Measurements from ENCODE around the gene SDF4. TPM values are rescaled to one million over a fixed set of nuclear protein-coding genes. Genes with fewer than 3 reads are reported as not detected.

SDF4 gene
- total and polyA plus RNA-seq, 2 of the 13 experiments (the other 11 are each of a cell fraction or from before 2014, with no cell fraction given), result 80.8 to 107 TPM

DNA sequence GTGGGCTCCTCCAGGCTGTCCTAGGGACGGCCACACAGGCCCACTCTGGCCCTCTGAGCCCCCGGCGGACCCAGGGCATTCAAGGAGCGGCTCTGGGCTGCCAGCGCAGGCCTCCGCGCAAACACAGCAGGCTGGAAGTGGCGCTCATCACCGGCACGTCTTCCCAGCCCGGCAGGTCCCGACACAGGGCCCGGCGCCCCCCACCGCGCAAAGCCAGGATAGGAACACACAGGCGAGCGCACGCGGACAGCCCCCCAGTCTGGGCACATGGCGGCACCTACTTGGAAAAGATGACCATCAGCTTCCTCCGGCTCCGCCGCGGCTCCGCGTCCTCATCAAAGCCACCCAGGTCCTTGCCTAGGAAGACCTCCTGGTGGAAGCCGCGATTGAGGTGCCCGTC is 3.6 kb downstream of the SDF4 start:
- FAIRE-seq (no peak), ATAC-seq (no peak), DNase-seq (ENCODE audit: low spot score) (no peak)
- no TSS peak for BruUV-seq (replicated peaks)
- intact Hi-C loops (cut with micrococcal nuclease; ENCODE audit: unreplicated experiment) (no loop called here), in situ Hi-C loops (cut with HindIII; ENCODE audit: extremely low pct_ligation_motif_present, low pct_unique_long_range_greater_than_20kb) (no loop called here)
- H3K4me3 ChIP-seq (replicated peaks in 1 of 3; ENCODE audit: insufficient read depth in 1 of 3, low read depth in 2 of 3, low read length in 3 of 3), result no peak overlapping the region
- H3K4me1 ChIP-seq (ENCODE audit: insufficient read depth, low read length), result peaks cover 24% of the 10 kb centered on the region
- H2AFZ ChIP-seq (ENCODE audit: low read length), result no peak overlapping the region
- H3K79me2 ChIP-seq (ENCODE audit: insufficient read depth, low read length), result peaks cover 53% of the 10 kb centered on the region
- H3K27me3 ChIP-seq (ENCODE audit: control insufficient read depth in 1 of 2, insufficient read depth in 2 of 2, low read length in 2 of 2), result no peaks in the 10 kb centered on the region; a peak in 1 of 5 replicates
- WGBS (ENCODE audit: low lambda C conversion rate), result 93% methylated on average over 14 of the region's 30 CpGs
- POLR2A ChIA-PET, result no interaction called here
- peak; percentile 48 for TF ChIP-seq RBFOX2 (IDR thresholded peaks at IDR 0.05; ENCODE audit: low read depth, low read length)
- TF ChIP-seq AGO2 (optimal IDR thresholded peaks at IDR 0.05; ENCODE audit: low read depth, low read length), result peak; percentile 62
- TF ChIP-seq ZNF225 (CRISPR knock-in tag; IDR thresholded peaks at IDR 0.05), result no peak
- TF ChIP-seq KAT7 (CRISPR knock-in tag; IDR thresholded peaks at IDR 0.05; ENCODE audit: borderline replicate concordance), result no peak
- no peak overlapping the region for H3K27ac ChIP-seq (ENCODE audit: extremely low read length, insufficient read depth, low read length)
- H4K20me1 ChIP-seq (ENCODE audit: insufficient read depth, low read length), result 0 out of 2 replicates have a peak, but pooled peaks cover 7% of the 10 kb centered on the region
- CTCF ChIA-PET (ENCODE audit: low intra/inter-chr PET ratio, low total read pairs), result no interaction called here
- H3K4me2 ChIP-seq (ENCODE audit: low read depth, low read length), result no peak overlapping the region
- H3K9me3 ChIP-seq (ENCODE audit: low read length), result no peaks in the 10 kb centered on the region
- H3K36me3 ChIP-seq (replicated peaks in 1 of 2; ENCODE audit: control insufficient read depth in 1 of 2, insufficient read depth in 2 of 2, low read length in 2 of 2), result peaks cover 19 to 47% of the 10 kb centered on the region in 2 experiments
- H3K9ac ChIP-seq (ENCODE audit: insufficient read depth, low read depth, low read length), result no peak overlapping the region

DNA sequence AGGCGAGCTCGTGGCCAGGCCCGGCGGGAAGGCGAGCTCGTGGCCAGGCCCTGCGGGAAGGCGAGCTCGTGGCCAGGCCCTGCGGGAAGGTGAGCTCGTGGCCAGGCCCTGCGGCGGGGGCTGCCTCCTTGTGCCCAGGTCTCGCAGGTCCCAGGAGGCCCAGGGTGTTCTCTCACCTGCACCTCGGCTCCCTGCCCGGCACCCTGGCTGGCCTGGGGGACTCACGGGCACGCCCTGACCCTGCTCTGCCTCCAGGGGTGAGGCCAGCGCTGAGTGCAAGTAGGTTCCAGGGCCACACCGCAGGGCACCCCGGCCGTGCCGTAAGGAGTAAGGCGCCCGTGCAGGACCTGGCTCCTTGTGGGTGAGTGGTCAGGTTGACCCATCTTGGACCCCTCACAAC is 4.4 kb downstream of the SDF4 start:
- Histone ChIP-seq H3K36me3 (replicated peaks in 1 of 2; ENCODE audit: control insufficient read depth in 1 of 2, insufficient read depth in 2 of 2, low read length in 2 of 2) (peaks cover 27 to 55% of the 10 kb centered on the region in 2 experiments), H3K79me2 (ENCODE audit: insufficient read depth, low read length) (peaks cover 49% of the 10 kb centered on the region), H3K9me3 (ENCODE audit: low read length) (no peaks in the 10 kb centered on the region), H2AFZ (ENCODE audit: low read length) (no peak overlapping the region), H3K27ac (ENCODE audit: extremely low read length, insufficient read depth, low read length) (no peak overlapping the region), H3K9ac (ENCODE audit: insufficient read depth, low read depth, low read length) (no peak overlapping the region), H4K20me1 (ENCODE audit: insufficient read depth, low read length) (0 out of 2 replicates have a peak, but pooled peaks cover 7% of the 10 kb centered on the region), H3K4me2 (ENCODE audit: low read depth, low read length) (no peak overlapping the region), H3K27me3 (ENCODE audit: control insufficient read depth in 1 of 2, insufficient read depth in 2 of 2, low read length in 2 of 2) (no peaks in the 10 kb centered on the region; a peak in 1 of 5 replicates), H3K4me1 (ENCODE audit: insufficient read depth, low read length) (peaks cover 16% of the 10 kb centered on the region), H3K4me3 (replicated peaks in 1 of 3; ENCODE audit: insufficient read depth in 1 of 3, low read depth in 2 of 3, low read length in 3 of 3) (no peak overlapping the region)
- FAIRE-seq, result no peak
- no TSS peak for BruUV-seq (replicated peaks)
- no peak for ATAC-seq
- TF ChIP-seq PCBP2 (optimal IDR thresholded peaks at IDR 0.05; ENCODE audit: low read depth, low read length, poor library complexity, severe bottlenecking) (no peak), AGO2 (optimal IDR thresholded peaks at IDR 0.05; ENCODE audit: low read depth, low read length) (peak; percentile 0)
- no CpG with 5 or more reads among the region's 25 CpGs for WGBS (ENCODE audit: low lambda C conversion rate)
- no peak for DNase-seq (ENCODE audit: low spot score)
- in situ Hi-C loops (cut with HindIII; ENCODE audit: extremely low pct_ligation_motif_present, low pct_unique_long_range_greater_than_20kb) (no loop called here), intact Hi-C loops (cut with micrococcal nuclease; ENCODE audit: unreplicated experiment) (no loop called here)
- ChIA-PET CTCF (ENCODE audit: low intra/inter-chr PET ratio, low total read pairs) (no interaction called here), POLR2A (no interaction called here)
